Lower leg skin (tissue), 4 donors: ENCODE results near the gene SNTG2. TPM values are rescaled to one million over a fixed set of nuclear protein-coding genes. Genes with fewer than 3 reads are reported as not detected.

Source experiments
- DNase-seq, 2 donors: peaks; one replicate each; pipeline ENCODE4 v3.0.0-alpha.2; 2019; ENCODE audit warnings: low spot score in 2 of 2
- H3K4me3 ChIP-seq: fragments of 200-600 bp; sonication (generic); 2 replicates; pipeline ENCODE4 v1.5.1; 2017; ENCODE audit warnings: mild to moderate bottlenecking, low read depth; ENCODE audit not compliant: poor library complexity, severe bottlenecking
- CTCF ChIP-seq, 3 donors: fragments of 450-650 bp; IDR thresholded peaks; one replicate each; pipeline ENCODE4 v1.5.1; 2016; ENCODE audit warnings: antibody characterized with exemption in 3 of 3, mild to moderate bottlenecking in 3 of 3, moderate library complexity in 2 of 3
- POLR2A ChIP-seq, 2 donors: fragments of 450-650 bp; IDR thresholded peaks; one replicate each; pipeline ENCODE4 v1.6.1; 2016 to 2017; ENCODE audit warnings: antibody characterized with exemption in 2 of 2, mild to moderate bottlenecking in 1 of 2, moderate library complexity in 1 of 2
- WGBS, 2 donors: methylation state at CpG; one replicate each; pipeline ENCODE4 v1.1.5; 2018; 5-methylcytosine and 5-hydroxymethylcytosine counted together
- intact Hi-C: fragments of 100-400 bp; cut with DNase I; formaldehyde crosslinking; loops from one replicate; pipeline ENCODE4 v1.15.0; 2023; ENCODE audit warnings: low total_unique reads
- total RNA-seq, 4 donors: library from RNA; depleted of rRNA; stranded (reverse); fragments of >200 nt; gene quantifications; one replicate each; pipeline ENCODE4 v1.1.0, GENCODE V29; 2016

Gene SNTG2
- total RNA-seq, 4 donors from 2014 or later: 1.4 to 15.3 (median 6.3) TPM

GRCh38 chr2:1309507-1309906 lies 358.9 kb downstream of the SNTG2 start:
- TF ChIP-seq CTCF (IDR thresholded peaks at IDR 0.05) (no peak), POLR2A (IDR thresholded peaks at IDR 0.05) (no peak)
- WGBS, 2 donors: 77 to 83% methylated on average over 3 of the region's 3 CpGs
- no peak for DNase-seq
- intact Hi-C loops: no loop called here
- no peak overlapping the region for H3K4me3 ChIP-seq

GRCh38 chr2:1310202-1310601 lies 359.6 kb downstream of the SNTG2 start:
- TF ChIP-seq POLR2A (IDR thresholded peaks at IDR 0.05): no peak
- TF ChIP-seq CTCF (IDR thresholded peaks at IDR 0.05): no peak
- DNase-seq: no peak
- 90 to 91% methylated on average over 7 of the region's 7 CpGs for WGBS, 2 donors
- intact Hi-C loops: no loop called here
- H3K4me3 ChIP-seq: no peak overlapping the region

GRCh38 chr2:1310866-1311265 lies 360.2 kb downstream of the SNTG2 start:
- no peak overlapping the region for H3K4me3 ChIP-seq
- DNase-seq: no peak
- 88 to 94% methylated on average over 10 of the region's 10 CpGs for WGBS, 2 donors
- intact Hi-C loops: no loop called here
- TF ChIP-seq POLR2A (IDR thresholded peaks at IDR 0.05) (no peak), CTCF (IDR thresholded peaks at IDR 0.05) (no peak)

GRCh38 chr2:1313240-1313924 lies 362.7 kb downstream of the SNTG2 start:
- WGBS, 2 donors: 88 to 90% methylated on average over 13 of the region's 13 CpGs
- intact Hi-C loops: no loop called here
- TF ChIP-seq POLR2A (IDR thresholded peaks at IDR 0.05): no peak
- TF ChIP-seq CTCF (IDR thresholded peaks at IDR 0.05): no peak

GRCh38 chr2:1314254-1314653 lies 363.6 kb downstream of the SNTG2 start:
- no peak for TF ChIP-seq POLR2A (IDR thresholded peaks at IDR 0.05)
- TF ChIP-seq CTCF (IDR thresholded peaks at IDR 0.05): no peak
- WGBS, 2 donors: 85 to 94% methylated on average over 6 of the region's 6 CpGs

More at GRCh38 chr2:1313240-1313924, 362.7 kb downstream of the SNTG2 start:
- no peak for DNase-seq
- H3K4me3 ChIP-seq: no peak overlapping the region

More at GRCh38 chr2:1314254-1314653, 363.6 kb downstream of the SNTG2 start:
- intact Hi-C loops: no loop called here
- H3K4me3 ChIP-seq: no peak overlapping the region
- no peak for DNase-seq
